Epithelial cell of proximal tubule (primary cell): Measurements from ENCODE around the gene OGDHL. TPM values are rescaled to one million over a fixed set of nuclear protein-coding genes. Genes with fewer than 3 reads are reported as not detected.

Experiments used
- DNase-seq: peaks from one replicate; pipeline ENCODE4 v3.0.0-alpha.2; 2011; ENCODE audit warnings: low read depth
- H3K4me3 ChIP-seq: 2 replicates; pipeline ENCODE4 v1.5.1; 2011; ENCODE audit warnings: low read depth, mild to moderate bottlenecking, low read length
- CTCF ChIP-seq: conservative IDR thresholded peaks from 2 replicates; pipeline ENCODE4 v1.5.1; 2012; ENCODE audit warnings: low read depth, mild to moderate bottlenecking, low read length
- total RNA-seq: library from RNA; depleted of rRNA; stranded (reverse); fragments of >200 nt; gene quantifications from 2 replicates; pipeline ENCODE4 v1.2.3, GENCODE V29; 2015

Gene OGDHL
- total RNA-seq, 1 donor from 2014 or later, result 1.8 TPM

- no peak overlapping the region for H3K4me3 ChIP-seq
- TF ChIP-seq CTCF, result no peak
- DNase-seq, result no peak
Observed at GRCh38 chr10:49691588-49691987, 70.5 kb downstream of the OGDHL start.

- no peak for DNase-seq
- H3K4me3 ChIP-seq, result no peak overlapping the region
- no peak for TF ChIP-seq CTCF
Observed at GRCh38 chr10:49690698-49691356, 71.3 kb downstream of the OGDHL start.

- H3K4me3 ChIP-seq, result no peak overlapping the region
- DNase-seq, result no peak
- no peak for TF ChIP-seq CTCF
Observed at GRCh38 chr10:49689882-49690510, 72.1 kb downstream of the OGDHL start.

- DNase-seq, result no peak
- H3K4me3 ChIP-seq, result no peak overlapping the region
- no peak for TF ChIP-seq CTCF
Observed at GRCh38 chr10:49688920-49689319, 73.2 kb downstream of the OGDHL start.

GRCh38 chr10:49688261-49688846 is 73.8 kb downstream of the OGDHL start:
- H3K4me3 ChIP-seq, result no peak overlapping the region
- DNase-seq, result no peak
- TF ChIP-seq CTCF, result no peak

- H3K4me3 ChIP-seq, result no peak overlapping the region
- no peak for DNase-seq
- no peak for TF ChIP-seq CTCF
Observed at GRCh38 chr10:49686651-49687050, 75.5 kb downstream of the OGDHL start.

Other genes with a start within 250 kb of the OGDHL start
- 4.1 and 5.6 TPM in 2 replicates for gene ERCC6, start 223.2 kb downstream of the OGDHL start, total RNA-seq
- gene SLC18A3, start 152.0 kb downstream of the OGDHL start, total RNA-seq, result not detected in 2 replicates
- not detected in 2 replicates for gene CHAT, start 148.3 kb downstream of the OGDHL start, total RNA-seq
- not detected in 2 replicates for gene C10orf53, start 82.7 kb downstream of the OGDHL start, total RNA-seq
- gene PARG, start 179.7 kb upstream of the OGDHL start, total RNA-seq, result 20.4 and 24.3 TPM in 2 replicates
- 10.6 and 12.8 TPM in 2 replicates for gene TIMM23B, start 179.7 kb upstream of the OGDHL start, total RNA-seq
- 2.9 and 3.4 TPM in 2 replicates for gene AGAP6, start 226.1 kb upstream of the OGDHL start, total RNA-seq